ENCODE results near the gene PEPD. TPM values are rescaled to one million over a fixed set of nuclear protein-coding genes. Genes with fewer than 3 reads are reported as not detected.

The PEPD gene
- total RNA-seq, 1 donor from 2014 or later: 15.0 TPM

DNA sequence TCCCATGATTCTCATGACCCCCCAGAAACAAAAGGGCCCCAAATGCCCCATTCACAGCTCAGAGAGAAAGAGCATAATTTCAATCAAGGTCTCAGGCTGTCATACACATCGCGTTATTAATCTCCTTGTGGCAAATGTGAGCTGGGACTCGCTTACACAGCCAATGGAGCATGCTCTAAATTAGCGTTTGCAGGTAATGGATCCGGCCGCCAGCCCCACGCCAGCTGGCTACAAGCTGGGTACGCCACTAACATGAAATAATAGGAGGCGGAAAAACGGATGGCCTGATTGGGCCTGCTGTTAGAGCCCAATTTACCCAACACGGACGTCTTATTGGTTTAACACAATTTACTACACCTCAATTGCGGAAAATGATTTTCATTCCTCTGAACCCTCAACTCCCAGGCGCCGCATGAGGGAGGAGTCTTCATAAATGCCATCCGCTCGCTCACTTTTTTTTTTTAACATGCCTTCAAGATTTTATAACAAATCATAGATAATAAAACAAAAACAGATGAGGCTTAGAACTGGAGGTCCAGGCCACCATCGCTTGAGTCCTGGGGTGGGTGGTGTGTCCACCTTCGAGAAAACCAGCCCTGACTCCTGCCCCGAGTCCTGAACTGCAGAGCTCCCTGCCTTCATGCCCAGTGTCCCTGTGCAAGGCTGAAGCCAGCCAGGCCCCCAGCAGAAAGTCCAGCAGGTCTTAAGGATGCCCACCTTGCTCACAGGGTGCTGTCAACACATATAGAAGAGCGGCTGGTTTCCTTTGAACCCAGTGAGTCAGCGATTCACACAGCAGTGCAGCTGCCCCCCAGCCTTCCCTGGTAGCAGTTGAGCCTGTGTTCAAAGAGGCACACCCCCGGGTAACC is 62.1 kb downstream of the PEPD start:
- intact Hi-C loops (cut with micrococcal nuclease): no loop called here
- no peak overlapping the region for H3K27ac Mint-ChIP-seq
- H3K4me3 Mint-ChIP-seq: no peak overlapping the region
- H3K36me3 Mint-ChIP-seq (ENCODE audit: low read depth): no peaks in the 10 kb centered on the region
- H3K27me3 Mint-ChIP-seq (ENCODE audit: insufficient read depth): no peaks in the 10 kb centered on the region
- H3K4me1 Mint-ChIP-seq (ENCODE audit: low read depth): no peaks in the 10 kb centered on the region
- H3K9me3 Mint-ChIP-seq: no peaks in the 10 kb centered on the region
- DNase-seq (ENCODE audit: low spot score): no peak

GRCh38 chr19:33458807-33459206 is 62.8 kb downstream of the PEPD start:
- intact Hi-C loops (cut with micrococcal nuclease): no loop called here
- H3K27me3 Mint-ChIP-seq (ENCODE audit: insufficient read depth): no peaks in the 10 kb centered on the region
- H3K27ac Mint-ChIP-seq: no peak overlapping the region
- no peak for DNase-seq (ENCODE audit: low spot score)
- H3K4me1 Mint-ChIP-seq (ENCODE audit: low read depth): no peaks in the 10 kb centered on the region
- H3K9me3 Mint-ChIP-seq: no peaks in the 10 kb centered on the region
- no peaks in the 10 kb centered on the region for H3K36me3 Mint-ChIP-seq (ENCODE audit: low read depth)
- H3K4me3 Mint-ChIP-seq: no peak overlapping the region

GRCh38 chr19:33458171-33458633 is 63.4 kb downstream of the PEPD start:
- intact Hi-C loops (cut with micrococcal nuclease): no loop called here
- DNase-seq (ENCODE audit: low spot score): no peak

GRCh38 chr19:33456845-33457220 is 64.8 kb downstream of the PEPD start:
- H3K27ac Mint-ChIP-seq: no peak overlapping the region
- H3K4me3 Mint-ChIP-seq: no peak overlapping the region
- no peaks in the 10 kb centered on the region for H3K27me3 Mint-ChIP-seq (ENCODE audit: insufficient read depth)
- H3K4me1 Mint-ChIP-seq (ENCODE audit: low read depth): no peaks in the 10 kb centered on the region
- no peaks in the 10 kb centered on the region for H3K36me3 Mint-ChIP-seq (ENCODE audit: low read depth)
- DNase-seq (ENCODE audit: low spot score): no peak
- H3K9me3 Mint-ChIP-seq: no peaks in the 10 kb centered on the region
- intact Hi-C loops (cut with micrococcal nuclease): no loop called here

More at GRCh38 chr19:33458171-33458633, 63.4 kb downstream of the PEPD start:
- Mint-ChIP-seq H3K4me1 (ENCODE audit: low read depth) (no peaks in the 10 kb centered on the region), H3K4me3 (no peak overlapping the region), H3K27me3 (ENCODE audit: insufficient read depth) (no peaks in the 10 kb centered on the region), H3K27ac (no peak overlapping the region), H3K9me3 (no peaks in the 10 kb centered on the region), H3K36me3 (ENCODE audit: low read depth) (no peaks in the 10 kb centered on the region)

GRCh38 chr19:33456076-33456844 is 65.3 kb downstream of the PEPD start:
- intact Hi-C loops (cut with micrococcal nuclease): no loop called here
- no peaks in the 10 kb centered on the region for H3K9me3 Mint-ChIP-seq
- no peaks in the 10 kb centered on the region for H3K27me3 Mint-ChIP-seq (ENCODE audit: insufficient read depth)
- no peak overlapping the region for H3K27ac Mint-ChIP-seq
- no peak overlapping the region for H3K4me3 Mint-ChIP-seq
- H3K36me3 Mint-ChIP-seq (ENCODE audit: low read depth): no peaks in the 10 kb centered on the region
- no peak for DNase-seq (ENCODE audit: low spot score)
- no peaks in the 10 kb centered on the region for H3K4me1 Mint-ChIP-seq (ENCODE audit: low read depth)

DNA sequence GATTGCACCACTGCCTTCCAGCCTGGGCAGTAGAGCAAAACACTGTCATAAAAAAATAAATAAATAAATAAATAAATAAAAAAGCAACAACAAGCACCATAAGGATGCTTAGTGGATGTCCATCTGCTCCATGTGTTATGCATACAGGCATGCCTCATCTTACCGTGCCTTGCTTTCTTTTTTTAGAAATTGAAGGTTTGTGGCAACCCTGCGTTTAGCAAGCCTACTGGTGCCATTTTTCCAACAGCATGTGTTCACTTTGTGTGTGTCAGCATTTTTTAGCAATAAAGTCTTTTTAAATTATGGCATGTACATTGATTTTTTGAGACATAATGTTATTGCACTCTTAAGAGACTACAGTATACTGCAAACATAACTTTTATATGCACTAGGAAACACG is 68.3 kb downstream of the PEPD start:
- H3K36me3 Mint-ChIP-seq (ENCODE audit: low read depth): no peaks in the 10 kb centered on the region
- H3K9me3 Mint-ChIP-seq: no peaks in the 10 kb centered on the region
- no peak overlapping the region for H3K27ac Mint-ChIP-seq
- DNase-seq (ENCODE audit: low spot score): no peak
- no peaks in the 10 kb centered on the region for H3K4me1 Mint-ChIP-seq (ENCODE audit: low read depth)
- H3K27me3 Mint-ChIP-seq (ENCODE audit: insufficient read depth): no peaks in the 10 kb centered on the region
- intact Hi-C loops (cut with micrococcal nuclease): no loop called here
- no peak overlapping the region for H3K4me3 Mint-ChIP-seq

DNA sequence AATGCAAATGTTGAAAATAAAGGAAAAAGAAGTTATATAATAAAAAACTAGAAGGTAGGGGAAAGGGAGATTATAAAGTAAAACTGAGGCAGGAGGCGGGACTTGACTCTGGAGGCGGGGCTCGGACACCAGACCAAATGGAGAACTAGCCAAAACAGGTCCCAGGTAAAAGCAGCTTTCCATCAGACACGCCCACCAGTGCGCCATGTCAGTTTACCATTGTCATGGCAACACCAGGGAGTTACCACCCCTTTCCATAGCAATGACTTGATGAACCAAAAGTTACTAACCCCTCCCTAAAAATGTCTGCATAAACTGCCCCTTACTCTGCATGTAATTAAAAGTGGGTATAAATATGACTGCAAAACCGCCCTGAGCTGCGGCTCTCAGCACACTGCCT is 70.9 kb downstream of the PEPD start:
- intact Hi-C loops (cut with micrococcal nuclease): no loop called here
- H3K9me3 Mint-ChIP-seq: no peaks in the 10 kb centered on the region
- H3K4me3 Mint-ChIP-seq: no peak overlapping the region
- no peaks in the 10 kb centered on the region for H3K4me1 Mint-ChIP-seq (ENCODE audit: low read depth)
- no peaks in the 10 kb centered on the region for H3K27me3 Mint-ChIP-seq (ENCODE audit: insufficient read depth)
- H3K36me3 Mint-ChIP-seq (ENCODE audit: low read depth): no peaks in the 10 kb centered on the region
- H3K27ac Mint-ChIP-seq: no peak overlapping the region
- DNase-seq (ENCODE audit: low spot score): no peak

- H3K27me3 Mint-ChIP-seq (ENCODE audit: insufficient read depth): no peaks in the 10 kb centered on the region
- H3K9me3 Mint-ChIP-seq: no peaks in the 10 kb centered on the region
- H3K36me3 Mint-ChIP-seq (ENCODE audit: low read depth): no peaks in the 10 kb centered on the region
- no peak overlapping the region for H3K4me3 Mint-ChIP-seq
- DNase-seq (ENCODE audit: low spot score): no peak
- H3K4me1 Mint-ChIP-seq (ENCODE audit: low read depth): no peaks in the 10 kb centered on the region
- intact Hi-C loops (cut with micrococcal nuclease): no loop called here
- no peak overlapping the region for H3K27ac Mint-ChIP-seq
Measured at GRCh38 chr19:33449799-33450198, 71.8 kb downstream of the PEPD start.

DNA sequence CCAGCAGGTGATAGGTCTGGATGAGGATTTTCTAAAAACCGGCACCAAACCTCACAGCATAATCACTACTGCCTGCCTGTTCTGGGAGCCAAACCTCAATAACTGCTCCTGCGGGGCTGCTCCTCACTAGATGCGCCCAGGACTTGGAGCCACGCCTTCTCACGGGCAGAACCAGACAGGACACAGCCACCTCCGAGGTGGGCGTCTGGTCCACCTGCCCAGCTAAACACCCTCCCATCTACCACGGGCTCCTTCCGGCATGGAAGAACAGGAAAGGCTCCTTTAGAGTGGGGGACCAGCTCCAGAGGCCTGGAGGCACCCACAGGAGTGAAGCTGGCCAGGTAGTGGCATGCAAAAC is 73.5 kb downstream of the PEPD start:
- Mint-ChIP-seq H3K9me3 (no peaks in the 10 kb centered on the region), H3K4me1 (ENCODE audit: low read depth) (no peaks in the 10 kb centered on the region), H3K27me3 (ENCODE audit: insufficient read depth) (no peaks in the 10 kb centered on the region), H3K4me3 (no peak overlapping the region), H3K36me3 (ENCODE audit: low read depth) (no peaks in the 10 kb centered on the region), H3K27ac (no peak overlapping the region)
- DNase-seq (ENCODE audit: low spot score): no peak
- intact Hi-C loops (cut with micrococcal nuclease): no loop called here

DNA sequence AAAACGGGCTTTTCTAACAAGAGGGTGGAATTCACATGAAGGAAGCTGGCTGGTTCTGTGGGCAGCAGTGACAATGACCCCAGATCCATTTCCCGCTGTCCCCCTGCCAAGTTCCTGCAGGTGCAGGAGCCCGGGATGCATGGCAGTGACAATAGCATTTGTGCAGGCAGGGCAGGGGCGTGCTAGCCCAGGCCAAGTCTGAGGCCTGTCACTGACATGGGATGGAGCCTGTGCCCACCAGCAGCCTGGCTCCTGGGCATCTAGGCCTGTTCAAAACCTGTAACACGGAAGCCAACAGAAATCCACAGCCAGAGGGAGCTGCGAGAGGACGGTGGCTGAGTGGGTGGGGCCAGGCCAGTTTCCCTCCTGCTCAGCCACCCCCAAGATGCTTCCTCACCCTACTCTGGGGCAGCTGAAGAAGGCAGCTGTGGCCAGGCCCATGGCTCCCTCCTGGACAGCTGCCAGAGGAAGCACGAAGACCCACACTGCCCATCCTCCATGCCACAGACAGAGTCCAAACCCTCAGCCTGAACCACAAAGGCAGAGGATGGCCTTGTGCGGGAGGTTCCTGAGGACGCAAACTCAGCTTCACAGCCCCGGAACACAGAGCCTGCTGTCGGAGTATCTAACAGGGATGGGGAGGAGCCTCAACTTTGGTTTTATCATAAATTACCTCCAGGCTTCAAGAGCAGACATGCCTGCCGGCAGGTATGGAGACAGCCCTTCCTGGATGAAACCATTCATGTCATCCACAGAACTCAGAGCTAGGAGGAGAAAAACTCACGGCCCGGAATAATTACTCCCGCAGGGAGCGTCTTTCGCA is 74.0 kb downstream of the PEPD start:
- intact Hi-C loops (cut with micrococcal nuclease): no loop called here
- DNase-seq (ENCODE audit: low spot score): no peak
- H3K4me3 Mint-ChIP-seq: no peak overlapping the region
- H3K27ac Mint-ChIP-seq: no peak overlapping the region
- H3K27me3 Mint-ChIP-seq (ENCODE audit: insufficient read depth): no peaks in the 10 kb centered on the region
- H3K36me3 Mint-ChIP-seq (ENCODE audit: low read depth): no peaks in the 10 kb centered on the region
- no peaks in the 10 kb centered on the region for H3K9me3 Mint-ChIP-seq
- no peaks in the 10 kb centered on the region for H3K4me1 Mint-ChIP-seq (ENCODE audit: low read depth)

- no peak overlapping the region for H3K4me3 Mint-ChIP-seq
- DNase-seq (ENCODE audit: low spot score): no peak
- H3K36me3 Mint-ChIP-seq (ENCODE audit: low read depth): no peaks in the 10 kb centered on the region
- H3K4me1 Mint-ChIP-seq (ENCODE audit: low read depth): no peaks in the 10 kb centered on the region
- no peaks in the 10 kb centered on the region for H3K9me3 Mint-ChIP-seq
- H3K27me3 Mint-ChIP-seq (ENCODE audit: insufficient read depth): no peaks in the 10 kb centered on the region
- H3K27ac Mint-ChIP-seq: no peak overlapping the region
- intact Hi-C loops (cut with micrococcal nuclease): no loop called here
Measured at GRCh38 chr19:33446330-33447293, 75.0 kb downstream of the PEPD start.
